HFFc6 (cell line): ENCODE results near the gene SUMF1. TPM values are rescaled to one million over a fixed set of nuclear protein-coding genes. Genes with fewer than 3 reads are reported as not detected.

ENCODE experiments used
- DNase-seq: peaks from one replicate; pipeline ENCODE4 v3.0.0-alpha.2; 2018
- H3K27ac Mint-ChIP-seq: 2 replicates; pipeline ENCODE4 v1.8.0; 2020; ENCODE audit warnings: mild to moderate bottlenecking, mixed read lengths
- H3K27me3 Mint-ChIP-seq: 2 replicates; pipeline ENCODE4 v1.8.0; 2021; ENCODE audit warnings: mild to moderate bottlenecking, moderate library complexity, mixed read lengths; ENCODE audit not compliant: insufficient read depth
- H3K36me3 Mint-ChIP-seq: 2 replicates; pipeline ENCODE4 v1.8.0; 2021; ENCODE audit warnings: low read depth, mixed read lengths
- H3K4me1 Mint-ChIP-seq: 2 replicates; pipeline ENCODE4 v1.8.0; 2020; ENCODE audit warnings: low read depth, mixed read lengths
- H3K4me3 Mint-ChIP-seq: 2 replicates; pipeline ENCODE4 v1.8.0; 2020; ENCODE audit warnings: mild to moderate bottlenecking, moderate library complexity, mixed read lengths
- H3K9me3 Mint-ChIP-seq: 2 replicates; pipeline ENCODE4 v1.8.0; 2020; ENCODE audit warnings: mild to moderate bottlenecking, mixed read lengths
- total RNA-seq, 6 experiments: library from RNA; stranded (reverse); fragmentation: NEBNext Ultra II Directional; extraction: Animal tissue kit (Norgen Biotek cat#: 25700); gene quantifications; 2 replicates in 1 of 6; 3 replicates in 5 of 6; pipeline ENCODE4 v1.2.3, GENCODE V29; 2021
- TF ChIP-seq, protein P1 (sequence below): fragments of 200-600 bp; sonication (generic); IDR thresholded peaks from 2 replicates; pipeline ENCODE4 v1.5.0; 2021; ENCODE audit warnings: antibody characterized with exemption, mild to moderate bottlenecking

SUMF1 gene
- total RNA-seq, 6 experiments from 2014 or later = 33.5 to 38.0 (median 36.0) TPM

- Mint-ChIP-seq H3K27me3 (no peaks in the 10 kb centered on the region), H3K36me3 (peaks cover 4% of the 10 kb centered on the region; the same call in 1 of the 2 replicates), H3K4me1 (peaks cover 29% of the 10 kb centered on the region), H3K9me3 (no peaks in the 10 kb centered on the region), H3K27ac (no peak overlapping the region), H3K4me3 (no peak overlapping the region)
- TF ChIP-seq, protein P1, sequence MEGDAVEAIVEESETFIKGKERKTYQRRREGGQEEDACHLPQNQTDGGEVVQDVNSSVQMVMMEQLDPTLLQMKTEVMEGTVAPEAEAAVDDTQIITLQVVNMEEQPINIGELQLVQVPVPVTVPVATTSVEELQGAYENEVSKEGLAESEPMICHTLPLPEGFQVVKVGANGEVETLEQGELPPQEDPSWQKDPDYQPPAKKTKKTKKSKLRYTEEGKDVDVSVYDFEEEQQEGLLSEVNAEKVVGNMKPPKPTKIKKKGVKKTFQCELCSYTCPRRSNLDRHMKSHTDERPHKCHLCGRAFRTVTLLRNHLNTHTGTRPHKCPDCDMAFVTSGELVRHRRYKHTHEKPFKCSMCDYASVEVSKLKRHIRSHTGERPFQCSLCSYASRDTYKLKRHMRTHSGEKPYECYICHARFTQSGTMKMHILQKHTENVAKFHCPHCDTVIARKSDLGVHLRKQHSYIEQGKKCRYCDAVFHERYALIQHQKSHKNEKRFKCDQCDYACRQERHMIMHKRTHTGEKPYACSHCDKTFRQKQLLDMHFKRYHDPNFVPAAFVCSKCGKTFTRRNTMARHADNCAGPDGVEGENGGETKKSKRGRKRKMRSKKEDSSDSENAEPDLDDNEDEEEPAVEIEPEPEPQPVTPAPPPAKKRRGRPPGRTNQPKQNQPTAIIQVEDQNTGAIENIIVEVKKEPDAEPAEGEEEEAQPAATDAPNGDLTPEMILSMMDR = no peak
- no peak for DNase-seq
Measured at GRCh38 chr3:4321732-4322131, 145.3 kb downstream of the SUMF1 start.

GRCh38 chr3:4320096-4320911, 146.8 kb downstream of the SUMF1 start:
- TF ChIP-seq, protein P1 = no peak
- H3K27ac Mint-ChIP-seq = no peak overlapping the region
- peaks cover 29% of the 10 kb centered on the region for H3K4me1 Mint-ChIP-seq
- H3K9me3 Mint-ChIP-seq = no peaks in the 10 kb centered on the region
- no peaks in the 10 kb centered on the region for H3K27me3 Mint-ChIP-seq
- no peak for DNase-seq
- H3K36me3 Mint-ChIP-seq = peaks cover 12% of the 10 kb centered on the region
- H3K4me3 Mint-ChIP-seq = no peak overlapping the region

DNA sequence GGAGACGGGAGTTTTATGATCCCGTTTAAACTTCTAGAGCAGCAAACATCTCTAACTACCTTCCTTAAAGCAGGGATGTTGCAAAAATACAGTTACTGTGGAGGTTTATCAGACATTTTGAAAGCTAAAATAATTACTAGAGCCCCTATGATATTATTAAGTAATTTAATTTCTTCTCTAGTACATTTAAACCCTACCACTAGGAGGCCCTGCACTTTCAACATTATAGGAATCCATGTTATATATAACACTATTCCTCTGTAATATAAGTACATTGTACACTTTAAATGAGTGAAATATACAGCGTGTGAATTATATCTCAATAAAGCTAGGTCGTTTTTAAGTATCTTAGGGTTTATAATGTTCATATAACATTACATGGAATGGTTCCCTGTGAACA, 152.4 kb downstream of the SUMF1 start:
- Mint-ChIP-seq H3K27ac (no peak overlapping the region), H3K9me3 (no peaks in the 10 kb centered on the region), H3K4me3 (no peak overlapping the region), H3K4me1 (peaks cover 16% of the 10 kb centered on the region), H3K27me3 (no peaks in the 10 kb centered on the region), H3K36me3 (peaks cover 19% of the 10 kb centered on the region)
- TF ChIP-seq, protein P1 = peak; percentile 80
- DNase-seq = no peak

DNA sequence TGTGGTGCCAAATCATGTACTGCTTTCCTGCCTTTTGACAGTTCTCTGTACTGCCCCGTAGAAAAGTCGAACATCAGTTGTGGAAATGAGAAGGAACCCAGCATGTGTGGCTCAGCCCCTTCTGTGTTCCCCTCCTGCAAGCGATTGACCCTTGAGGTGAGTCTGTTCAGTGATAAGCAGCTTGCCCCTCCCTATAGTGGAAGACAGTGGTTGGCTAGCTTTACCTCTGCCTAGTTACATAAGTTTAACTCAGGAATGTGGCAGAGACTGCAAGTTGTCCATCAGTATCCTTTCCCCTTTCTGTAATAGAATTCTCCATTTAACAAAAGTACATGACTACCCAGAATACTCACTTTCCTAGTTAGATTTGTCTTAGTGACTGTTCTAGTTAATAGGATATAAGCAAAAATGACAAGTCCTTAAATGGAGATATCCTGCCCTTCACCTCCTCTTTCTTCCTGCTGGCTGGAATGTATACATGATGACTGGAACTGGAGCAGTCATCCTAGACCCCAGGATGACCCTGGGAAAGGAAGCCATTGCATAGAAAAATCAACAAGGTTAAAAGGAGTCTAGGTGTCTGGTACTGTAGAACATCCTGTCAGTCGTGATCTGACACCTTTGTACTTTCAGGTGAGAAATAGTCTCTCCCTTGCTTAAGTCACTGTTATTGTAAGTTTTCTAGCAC, 153.3 kb downstream of the SUMF1 start:
- Mint-ChIP-seq H3K9me3 (no peaks in the 10 kb centered on the region), H3K4me1 (peaks cover 16% of the 10 kb centered on the region), H3K27ac (no peak overlapping the region), H3K27me3 (no peaks in the 10 kb centered on the region), H3K4me3 (no peak overlapping the region), H3K36me3 (peaks cover 19% of the 10 kb centered on the region)
- TF ChIP-seq, protein P1 = no peak
- no peak for DNase-seq

- Mint-ChIP-seq H3K4me1 (peaks cover 18% of the 10 kb centered on the region), H3K36me3 (peaks cover 13% of the 10 kb centered on the region)
- no peak for DNase-seq
Measured at GRCh38 chr3:4311496-4311895, 155.6 kb downstream of the SUMF1 start.

More at GRCh38 chr3:4311496-4311895, 155.6 kb downstream of the SUMF1 start:
- no peaks in the 10 kb centered on the region for H3K9me3 Mint-ChIP-seq
- H3K27ac Mint-ChIP-seq = no peak overlapping the region
- TF ChIP-seq, protein P1 = no peak
- no peak overlapping the region for H3K4me3 Mint-ChIP-seq
- H3K27me3 Mint-ChIP-seq = no peaks in the 10 kb centered on the region

Other genes starting within 250 kb of the SUMF1 start
- 1 to 10 TPM; 7.0 to 9.9 (median 9.1) TPM for gene SETMAR, start 163.9 kb downstream of the SUMF1 start, total RNA-seq
- gene ITPR1, start 26.1 kb upstream of the SUMF1 start, total RNA-seq = 1 to 10 TPM; 4.9 to 8.3 (median 6.1) TPM